Endothelial cell (in vitro differentiated cells): Measurements from ENCODE around the gene TVP23A. TPM values are rescaled to one million over a fixed set of nuclear protein-coding genes. Genes with fewer than 3 reads are reported as not detected.

Experiments
- DNase-seq: peaks from one replicate; pipeline ENCODE4 v3.0.0; 2021; ENCODE audit warnings: low spot score
- H3K27ac Mint-ChIP-seq: one replicate; pipeline ENCODE4 v1.8.0; 2021; ENCODE audit warnings: mixed read lengths, inconsistent platforms; ENCODE audit not compliant: unreplicated experiment
- H3K27me3 Mint-ChIP-seq: one replicate; pipeline ENCODE4 v1.8.0; 2021; ENCODE audit warnings: mild to moderate bottlenecking, moderate library complexity, mixed read lengths, inconsistent platforms; ENCODE audit not compliant: unreplicated experiment
- H3K36me3 Mint-ChIP-seq: one replicate; pipeline ENCODE4 v1.8.0; 2021; ENCODE audit warnings: mild to moderate bottlenecking, low read depth, mixed read lengths, inconsistent platforms; ENCODE audit not compliant: unreplicated experiment
- H3K4me1 Mint-ChIP-seq: one replicate; pipeline ENCODE4 v1.8.0; 2021; ENCODE audit warnings: mild to moderate bottlenecking, mixed read lengths, inconsistent platforms; ENCODE audit not compliant: unreplicated experiment
- H3K4me3 Mint-ChIP-seq: one replicate; pipeline ENCODE4 v1.8.0; 2021; ENCODE audit warnings: mild to moderate bottlenecking, mixed read lengths, inconsistent platforms; ENCODE audit not compliant: unreplicated experiment
- H3K9me3 Mint-ChIP-seq: one replicate; pipeline ENCODE4 v1.8.0; 2021; ENCODE audit warnings: mixed read lengths, inconsistent platforms; ENCODE audit not compliant: unreplicated experiment
- CTCF ChIP-seq: fragments of 200-600 bp; sonication (generic); IDR thresholded peaks from one replicate; pipeline ENCODE4 v1.5.0; 2021; ENCODE audit warnings: antibody characterized with exemption; ENCODE audit not compliant: unreplicated experiment
- total RNA-seq: library from RNA; stranded (reverse); fragmentation: NEBNext Ultra II Directional; extraction: Animal tissue kit (Norgen Biotek cat#: 25700); gene quantifications from one replicate; pipeline ENCODE4 v1.2.1, GENCODE V29; 2021; ENCODE audit not compliant: unreplicated experiment

TVP23A gene
- total RNA-seq, 1 donor from 2014 or later = 7.8 TPM

GRCh38 chr16:10740845-10741208 is 77.8 kb downstream of the TVP23A start:
- no peak for DNase-seq
- TF ChIP-seq CTCF = no peak
- Mint-ChIP-seq H3K27me3 (peaks cover 4% of the 10 kb centered on the region), H3K9me3 (no peaks in the 10 kb centered on the region), H3K4me1 (peaks cover 13% of the 10 kb centered on the region), H3K4me3 (no peak overlapping the region), H3K27ac (no peak overlapping the region), H3K36me3 (no peaks in the 10 kb centered on the region)

GRCh38 chr16:10740000-10740844 is 78.4 kb downstream of the TVP23A start:
- no peak overlapping the region for H3K27ac Mint-ChIP-seq
- DNase-seq = no peak

GRCh38 chr16:10738231-10739077 is 80.1 kb downstream of the TVP23A start:
- Mint-ChIP-seq H3K27me3 (peaks cover under 1% of the 10 kb centered on the region), H3K4me1 (peaks cover 6% of the 10 kb centered on the region), H3K9me3 (no peaks in the 10 kb centered on the region), H3K27ac (no peak overlapping the region), H3K36me3 (no peaks in the 10 kb centered on the region), H3K4me3 (no peak overlapping the region)
- no peak for TF ChIP-seq CTCF
- no peak for DNase-seq

More at GRCh38 chr16:10740000-10740844, 78.4 kb downstream of the TVP23A start:
- H3K4me3 Mint-ChIP-seq = no peak overlapping the region
- peaks cover 13% of the 10 kb centered on the region for H3K4me1 Mint-ChIP-seq
- H3K9me3 Mint-ChIP-seq = no peaks in the 10 kb centered on the region
- peaks cover 4% of the 10 kb centered on the region for H3K27me3 Mint-ChIP-seq
- TF ChIP-seq CTCF = no peak
- H3K36me3 Mint-ChIP-seq = no peaks in the 10 kb centered on the region

- DNase-seq = peak; percentile 68
- Mint-ChIP-seq H3K27ac (no peak overlapping the region), H3K4me3 (no peak overlapping the region), H3K9me3 (no peaks in the 10 kb centered on the region), H3K4me1 (no peaks in the 10 kb centered on the region), H3K36me3 (no peaks in the 10 kb centered on the region), H3K27me3 (no peaks in the 10 kb centered on the region)
- TF ChIP-seq CTCF = peak; percentile 98
Observed at GRCh38 chr16:10737068-10737625, 81.4 kb downstream of the TVP23A start.
